OCI-LY1 (cell line): Measurements from ENCODE around the gene TRAPPC2L.

Source experiments
- H2AFZ ChIP-seq: fragments of 200-600 bp; sonication (generic), shearing (Covaris generic); 2 replicates; pipeline ENCODE4 v1.6.0; 2014; ENCODE audit warnings: antibody characterized with exemption, mild to moderate bottlenecking, low read length
- H3F3A ChIP-seq: fragments of 200-600 bp; sonication (generic), shearing (Covaris generic); 2 replicates; pipeline ENCODE4 v1.6.0; 2014; ENCODE audit warnings: mild to moderate bottlenecking, antibody characterized with exemption, low read length, moderate library complexity; ENCODE audit not compliant: insufficient read depth
- H3K27ac ChIP-seq: fragments of 200-600 bp; sonication (generic); 2 replicates; pipeline ENCODE4 v1.5.1; 2014; ENCODE audit warnings: low read length, mixed run types, mild to moderate bottlenecking, low read depth; ENCODE audit not compliant: poor library complexity, severe bottlenecking
- H3K27me3 ChIP-seq: fragments of 200-600 bp; sonication (generic); 2 replicates; pipeline ENCODE4 v1.6.0; 2014; ENCODE audit warnings: antibody characterized with exemption, mild to moderate bottlenecking, low read length, moderate library complexity; ENCODE audit not compliant: insufficient read depth
- H3K36me3 ChIP-seq: fragments of 200-600 bp; sonication (generic); 2 replicates; pipeline ENCODE4 v1.6.1; 2014; ENCODE audit warnings: mild to moderate bottlenecking, antibody characterized with exemption, low read length, moderate library complexity, mixed read lengths; ENCODE audit not compliant: insufficient read depth
- H3K4me1 ChIP-seq: fragments of 200-600 bp; sonication (generic); 2 replicates; pipeline ENCODE4 v1.5.1; 2014; ENCODE audit warnings: mild to moderate bottlenecking, low read length, moderate library complexity; ENCODE audit not compliant: insufficient read depth, severe bottlenecking
- H3K4me2 ChIP-seq: fragments of 200-600 bp; sonication (generic), shearing (Covaris generic); 2 replicates; pipeline ENCODE4 v1.6.1; 2014; ENCODE audit warnings: low read length
- H3K4me3 ChIP-seq: fragments of 200-600 bp; sonication (generic); 2 replicates; pipeline ENCODE4 v1.5.1; 2014; ENCODE audit warnings: low read length, low read depth, mild to moderate bottlenecking, mixed read lengths; ENCODE audit not compliant: poor library complexity, severe bottlenecking
- H3K79me2 ChIP-seq: fragments of 200-600 bp; shearing (Covaris generic); 2 replicates; pipeline ENCODE4 v1.6.1; 2016; ENCODE audit warnings: mixed run types, low read length, mixed read lengths; ENCODE audit not compliant: insufficient read depth
- H3K9ac ChIP-seq: fragments of 200-600 bp; sonication (generic), shearing (Covaris generic); 2 replicates; pipeline ENCODE4 v1.6.1; 2014; ENCODE audit warnings: mild to moderate bottlenecking, low read length, mixed read lengths
- H3K9me2 ChIP-seq: fragments of 200-600 bp; sonication (generic), shearing (Covaris generic); 2 replicates; pipeline ENCODE4 v1.6.1; 2014; ENCODE audit warnings: low read depth, mild to moderate bottlenecking, low read length, mixed read lengths
- H3K9me3 ChIP-seq: fragments of 200-600 bp; shearing (Covaris generic); 2 replicates; pipeline ENCODE4 v1.6.1; 2014; ENCODE audit warnings: low read length, mixed read lengths
- H4K20me1 ChIP-seq: fragments of 200-600 bp; sonication (generic), shearing (Covaris generic); 2 replicates; pipeline ENCODE4 v1.6.0; 2016; ENCODE audit warnings: mild to moderate bottlenecking, low read length; ENCODE audit not compliant: insufficient read depth
- CTCF ChIP-seq: fragments of 200-600 bp; sonication (generic), shearing (Covaris generic); IDR thresholded peaks from 2 replicates; pipeline ENCODE4 v1.5.1; 2017; ENCODE audit warnings: mild to moderate bottlenecking, antibody characterized with exemption, low read length, moderate library complexity, mixed read lengths
- EZH2 ChIP-seq: fragments of 200-600 bp; sonication (generic), shearing (Covaris generic); IDR thresholded peaks from 2 replicates; pipeline ENCODE4 v1.8.0; 2017; ENCODE audit warnings: borderline replicate concordance, mixed run types, mild to moderate bottlenecking, antibody characterized with exemption, low read length, moderate library complexity, mixed read lengths

Gene TRAPPC2L

GRCh38 chr16:88824256-88825077 lies 32.5 kb upstream of the TRAPPC2L start:
- H3K9ac ChIP-seq, result no peak overlapping the region

GRCh38 chr16:88825146-88825545 lies 31.8 kb upstream of the TRAPPC2L start:
- Histone ChIP-seq H3K36me3 (no peaks in the 10 kb centered on the region), H3K9me3 (no peaks in the 10 kb centered on the region), H3K27ac (no peak overlapping the region), H2AFZ (no peak overlapping the region), H3F3A (no peaks in the 10 kb centered on the region), H3K9ac (no peak overlapping the region), H3K4me2 (no peak overlapping the region), H3K79me2 (no peaks in the 10 kb centered on the region), H3K4me1 (no peaks in the 10 kb centered on the region), H3K4me3 (no peak overlapping the region), H4K20me1 (no peaks in the 10 kb centered on the region), H3K27me3 (peaks cover 5% of the 10 kb centered on the region; the same call in 1 of the 2 replicates), H3K9me2 (no peaks in the 10 kb centered on the region)
- TF ChIP-seq CTCF (no peak), EZH2 (no peak)

More at GRCh38 chr16:88824256-88825077, 32.5 kb upstream of the TRAPPC2L start:
- no peak overlapping the region for H3K4me3 ChIP-seq
- H3F3A ChIP-seq, result no peaks in the 10 kb centered on the region
- no peaks in the 10 kb centered on the region for H3K36me3 ChIP-seq
- no peaks in the 10 kb centered on the region for H3K9me2 ChIP-seq
- H3K79me2 ChIP-seq, result no peaks in the 10 kb centered on the region
- no peak overlapping the region for H2AFZ ChIP-seq
- TF ChIP-seq EZH2 (no peak), CTCF (no peak)
- H3K4me2 ChIP-seq, result no peak overlapping the region
- H4K20me1 ChIP-seq, result no peaks in the 10 kb centered on the region
- no peaks in the 10 kb centered on the region for H3K9me3 ChIP-seq
- H3K4me1 ChIP-seq, result no peaks in the 10 kb centered on the region
- H3K27me3 ChIP-seq, result peaks cover 5% of the 10 kb centered on the region; the same call in 1 of the 2 replicates
- H3K27ac ChIP-seq, result no peak overlapping the region

GRCh38 chr16:88826070-88826840 lies 30.7 kb upstream of the TRAPPC2L start:
- peaks cover 5% of the 10 kb centered on the region; the same call in 1 of the 2 replicates for H3K27me3 ChIP-seq
- no peaks in the 10 kb centered on the region for H3F3A ChIP-seq
- H3K9me2 ChIP-seq, result no peaks in the 10 kb centered on the region
- no peak overlapping the region for H2AFZ ChIP-seq
- no peaks in the 10 kb centered on the region for H4K20me1 ChIP-seq
- H3K36me3 ChIP-seq, result no peaks in the 10 kb centered on the region
- no peaks in the 10 kb centered on the region for H3K9me3 ChIP-seq
- no peak for TF ChIP-seq CTCF
- TF ChIP-seq EZH2, result no peak
- H3K4me3 ChIP-seq, result no peak overlapping the region
- H3K27ac ChIP-seq, result no peak overlapping the region
- no peaks in the 10 kb centered on the region for H3K4me1 ChIP-seq
- no peak overlapping the region for H3K9ac ChIP-seq
- H3K79me2 ChIP-seq, result no peaks in the 10 kb centered on the region
- no peak overlapping the region for H3K4me2 ChIP-seq
